GM19467 (cell line): ENCODE results near the gene DRAP1.
A peak's percentile ranks its signal among the peaks of the same experiment; 100 is the strongest.
"Not testable (repeated sequence)": the region's sequence is repeated elsewhere in the genome, so short reads cannot be mapped to it uniquely, and the experiment has no call there.

Experiments
- ATAC-seq: cut with Tn5 transposase; IDR thresholded peaks from one replicate; pipeline ENCODE4 v1.9.1; 2021; ENCODE audit warnings: mild to moderate bottlenecking, moderate library complexity; ENCODE audit not compliant: unreplicated experiment

DRAP1 gene

GRCh38 chr11:65927904-65928397, 8.7 kb downstream of the DRAP1 start:
- ATAC-seq: peak; percentile 61

- no peak for ATAC-seq
Measured at GRCh38 chr11:65928667-65929066, 9.4 kb downstream of the DRAP1 start.

- no peak for ATAC-seq
Measured at GRCh38 chr11:65931773-65932557, 12.7 kb downstream of the DRAP1 start.

GRCh38 chr11:65932558-65932919, 13.3 kb downstream of the DRAP1 start:
- no peak for ATAC-seq

GRCh38 chr11:65934014-65934413, 14.8 kb downstream of the DRAP1 start:
- ATAC-seq: no peak

- no peak for ATAC-seq
Measured at GRCh38 chr11:65937766-65938165, 18.5 kb downstream of the DRAP1 start.

GRCh38 chr11:65941720-65942310, 22.6 kb downstream of the DRAP1 start:
- ATAC-seq: no peak

- no peak for ATAC-seq
Measured at GRCh38 chr11:65942531-65942930, 23.3 kb downstream of the DRAP1 start.

- ATAC-seq: no peak
Measured at GRCh38 chr11:65944191-65944590, 25.0 kb downstream of the DRAP1 start.

GRCh38 chr11:65944767-65945166, 25.5 kb downstream of the DRAP1 start:
- ATAC-seq: no peak

- ATAC-seq: no peak
Measured at GRCh38 chr11:65945430-65945911, 26.2 kb downstream of the DRAP1 start, which contains the start of gene TSGA10IP. TSGA10IP (plus strand) TSS chr11:65945480; CDS start chr11:65945676, 196 bp downstream.

GRCh38 chr11:65945941-65946558, 26.8 kb downstream of the DRAP1 start:
- no peak for ATAC-seq

GRCh38 chr11:65946655-65947054, 27.4 kb downstream of the DRAP1 start:
- no peak for ATAC-seq

GRCh38 chr11:65947133-65947532, 27.9 kb downstream of the DRAP1 start:
- ATAC-seq: no peak

- ATAC-seq: no peak
Measured at GRCh38 chr11:65947603-65948125, 28.4 kb downstream of the DRAP1 start.

- ATAC-seq: not testable (repeated sequence)
Measured at GRCh38 chr11:65950711-65951110, 31.5 kb downstream of the DRAP1 start.

GRCh38 chr11:65951641-65952040, 32.4 kb downstream of the DRAP1 start:
- ATAC-seq: not testable (repeated sequence)

- ATAC-seq: no peak
Measured at GRCh38 chr11:65952052-65952521, 32.9 kb downstream of the DRAP1 start.

- no peak for ATAC-seq
Measured at GRCh38 chr11:65953471-65953870, 34.2 kb downstream of the DRAP1 start.

GRCh38 chr11:65954771-65955170, 35.5 kb downstream of the DRAP1 start:
- ATAC-seq: no peak

GRCh38 chr11:65958291-65958690, 39.1 kb downstream of the DRAP1 start:
- no peak for ATAC-seq
